Fibroblast of peridontal ligament (primary cell): ENCODE measurements around the gene IPPK.
A peak's percentile ranks its signal among the peaks of the same experiment; 100 is the strongest.

ENCODE experiments used
- DNase-seq: peaks from one replicate; pipeline ENCODE4 v3.0.0-alpha.2; 2010; ENCODE audit errors: extremely low read depth

IPPK gene

DNA sequence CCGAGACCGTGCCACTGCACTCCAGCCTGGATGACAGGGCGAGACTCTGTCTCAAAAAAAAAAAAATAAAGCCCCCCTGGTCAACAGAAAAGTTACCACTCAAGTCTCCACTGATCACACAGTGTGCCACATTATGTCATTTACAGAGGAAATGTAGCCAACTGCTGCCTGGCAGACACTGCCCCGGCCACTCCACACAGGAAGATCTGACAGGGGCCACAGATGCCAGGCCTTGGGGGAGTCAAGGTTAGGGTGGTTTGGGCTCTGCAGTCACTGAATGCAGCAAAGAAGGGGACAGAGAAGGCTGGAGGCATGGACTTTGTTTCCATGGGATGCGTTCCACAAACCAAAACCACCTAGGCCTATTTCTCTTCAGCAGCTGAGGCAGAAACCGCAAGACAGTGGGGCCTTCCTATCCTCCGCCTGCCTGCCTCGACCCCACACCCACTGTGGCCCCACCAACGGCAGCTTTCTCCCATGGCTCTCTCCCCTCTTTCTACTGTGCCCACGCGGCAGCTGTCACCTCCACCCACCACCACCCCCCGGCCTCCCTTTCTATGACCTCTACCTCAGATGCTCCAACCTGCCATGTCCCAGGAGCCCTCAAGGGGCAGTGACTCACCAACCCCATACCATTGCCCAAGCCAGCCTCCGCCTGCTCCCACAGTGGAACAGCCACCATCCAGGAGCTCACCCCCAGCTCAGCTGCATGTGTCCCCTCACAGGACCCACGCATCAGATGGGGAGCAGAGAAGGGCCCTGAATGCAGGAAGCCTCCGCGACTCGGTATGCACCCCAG lies 12.4 kb downstream of the IPPK start:
- DNase-seq, result no peak

- DNase-seq, result no peak
Measured at GRCh38 chr9:92656537-92656925, 13.4 kb downstream of the IPPK start.

GRCh38 chr9:92655896-92656536 lies 13.9 kb downstream of the IPPK start:
- DNase-seq, result no peak

- no peak for DNase-seq
Measured at GRCh38 chr9:92655366-92655765, 14.6 kb downstream of the IPPK start.

DNA sequence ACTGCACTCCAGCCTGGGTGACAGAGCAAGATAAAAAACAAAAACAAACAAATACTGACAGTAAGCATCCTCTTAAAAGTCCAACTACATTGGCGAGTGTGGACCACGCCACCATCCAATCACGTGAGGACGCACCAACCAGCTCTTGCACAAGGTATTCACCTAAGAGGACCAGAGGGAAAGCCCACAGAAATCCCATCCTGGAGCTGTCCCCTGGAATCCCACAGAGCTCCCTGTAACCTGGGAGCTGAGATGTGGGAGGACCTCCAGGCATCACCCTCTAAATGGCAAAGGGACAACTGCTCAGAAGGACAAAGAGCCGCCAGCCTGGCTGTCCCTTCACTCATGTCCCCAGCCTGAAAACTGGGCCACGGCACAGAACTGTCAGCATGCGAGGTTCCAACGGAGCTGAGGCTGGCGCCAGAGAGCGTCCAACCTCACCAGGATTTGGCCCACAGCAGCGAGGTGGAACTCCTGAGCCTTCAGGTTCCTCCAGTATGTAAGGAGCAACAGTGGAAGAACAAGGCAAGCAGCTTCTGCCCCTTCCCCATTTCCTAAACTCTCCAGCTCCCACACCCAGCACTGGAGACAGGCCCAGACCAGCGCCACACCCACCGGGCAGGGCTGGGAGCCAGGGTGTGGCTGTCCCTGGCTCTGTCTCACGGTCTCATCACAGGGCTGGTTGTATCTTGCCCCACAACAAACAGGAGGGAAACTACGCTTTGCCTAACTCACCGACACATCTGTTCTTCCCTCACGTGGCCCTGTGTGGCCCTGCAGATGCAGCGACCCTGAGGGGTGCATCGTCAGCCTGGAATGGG lies 15.2 kb downstream of the IPPK start:
- DNase-seq, result no peak

- no peak for DNase-seq
Measured at GRCh38 chr9:92652461-92652860, 17.5 kb downstream of the IPPK start.

DNA sequence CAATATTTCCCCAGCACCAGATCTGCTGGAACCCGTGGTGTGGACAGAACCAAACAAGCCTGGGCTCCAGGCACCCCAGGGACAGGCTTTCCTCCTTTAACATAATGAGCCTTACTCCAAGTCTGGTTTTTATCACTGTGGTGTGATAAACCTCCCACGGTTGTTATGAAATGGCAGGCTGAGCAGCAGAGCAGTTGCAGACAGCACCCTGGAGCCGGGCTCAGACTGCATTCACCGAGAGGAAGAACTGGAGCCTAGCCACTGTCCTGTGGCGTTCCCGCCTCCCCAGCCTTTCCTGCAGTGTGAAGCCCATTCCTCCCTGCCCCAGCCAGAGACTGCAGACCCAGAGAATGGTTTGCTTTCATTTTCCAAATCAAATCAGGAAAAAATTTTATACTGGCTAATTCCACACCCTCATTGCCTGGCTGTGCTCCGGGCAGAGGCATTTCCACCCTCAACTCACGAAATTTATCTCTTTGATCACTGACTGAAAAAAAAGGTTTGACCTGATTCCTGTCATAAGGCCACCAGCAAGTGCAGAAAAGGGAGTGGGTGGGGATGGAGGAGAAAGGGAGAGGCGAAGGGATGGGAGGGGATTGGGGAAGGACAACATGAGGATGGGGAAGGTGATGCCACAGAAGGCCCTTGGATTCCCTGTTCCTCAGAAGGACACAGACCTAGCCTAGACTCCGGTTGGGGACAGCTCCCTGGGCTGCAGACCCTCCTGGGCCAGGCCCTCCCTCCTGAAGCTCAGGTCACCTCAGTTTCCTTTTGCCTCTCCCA lies 18.9 kb downstream of the IPPK start:
- DNase-seq, result peak; percentile 60

DNA sequence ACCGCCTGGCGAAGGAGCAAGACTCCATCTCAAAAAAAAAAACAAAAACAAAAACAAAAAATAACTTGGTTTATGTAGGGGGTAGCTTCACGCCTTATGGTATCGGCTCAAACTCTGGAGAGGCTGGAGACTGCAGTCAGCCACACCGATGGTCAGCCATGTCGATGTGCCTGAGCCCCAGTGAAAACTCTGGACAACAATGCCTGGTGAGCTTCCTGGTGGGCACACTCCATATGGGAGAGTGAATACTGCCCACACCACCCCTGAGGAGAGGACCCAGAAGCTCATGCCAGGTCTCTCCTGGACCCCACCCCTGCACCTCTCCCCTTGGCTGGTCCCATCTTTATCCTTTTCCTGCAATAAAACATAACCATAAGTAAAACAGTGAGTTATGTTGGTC lies 19.6 kb downstream of the IPPK start:
- no peak for DNase-seq

- DNase-seq, result no peak
Measured at GRCh38 chr9:92649007-92649406, 20.9 kb downstream of the IPPK start.

- DNase-seq, result no peak
Measured at GRCh38 chr9:92648474-92648971, 21.4 kb downstream of the IPPK start.

DNA sequence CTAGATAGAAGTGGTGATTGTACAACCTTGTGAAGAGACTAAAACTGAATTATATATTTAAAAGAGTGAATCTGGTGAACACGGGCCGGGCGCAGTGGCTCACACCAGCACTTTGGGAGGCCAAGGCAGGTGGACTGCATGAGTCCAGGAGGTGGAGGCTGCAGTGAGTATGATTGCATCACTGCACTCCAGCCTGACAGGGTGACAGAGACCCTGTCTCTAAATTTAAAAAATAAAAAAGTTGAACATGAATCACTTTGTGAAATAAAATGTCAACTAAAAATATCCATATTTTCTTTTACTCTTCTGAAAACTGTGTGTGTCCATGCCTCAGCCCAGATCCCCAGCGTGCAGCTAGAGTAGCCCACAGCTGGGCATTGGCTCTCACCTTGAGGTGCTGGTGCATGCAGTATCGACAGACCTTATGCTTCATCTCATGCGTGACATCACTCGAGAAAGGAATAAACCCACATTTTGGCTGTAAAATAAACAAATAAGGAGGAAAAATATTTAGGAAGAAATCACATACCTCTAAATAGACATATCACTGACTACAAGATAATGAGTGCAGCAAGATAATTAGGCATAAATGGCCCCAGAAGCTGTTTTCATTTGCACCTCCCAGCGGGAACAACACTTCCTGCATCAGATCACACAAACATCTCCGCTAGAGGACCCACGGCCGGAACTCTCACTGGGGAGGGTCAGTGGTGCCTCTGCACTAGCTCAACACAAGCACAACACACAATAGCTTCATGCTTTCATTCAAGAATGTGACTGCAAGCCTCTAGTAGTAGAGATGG lies 22.1 kb downstream of the IPPK start:
- no peak for DNase-seq

- DNase-seq, result no peak
Measured at GRCh38 chr9:92645041-92645440, 24.9 kb downstream of the IPPK start.

GRCh38 chr9:92644278-92644677 lies 25.7 kb downstream of the IPPK start:
- DNase-seq, result no peak

DNA sequence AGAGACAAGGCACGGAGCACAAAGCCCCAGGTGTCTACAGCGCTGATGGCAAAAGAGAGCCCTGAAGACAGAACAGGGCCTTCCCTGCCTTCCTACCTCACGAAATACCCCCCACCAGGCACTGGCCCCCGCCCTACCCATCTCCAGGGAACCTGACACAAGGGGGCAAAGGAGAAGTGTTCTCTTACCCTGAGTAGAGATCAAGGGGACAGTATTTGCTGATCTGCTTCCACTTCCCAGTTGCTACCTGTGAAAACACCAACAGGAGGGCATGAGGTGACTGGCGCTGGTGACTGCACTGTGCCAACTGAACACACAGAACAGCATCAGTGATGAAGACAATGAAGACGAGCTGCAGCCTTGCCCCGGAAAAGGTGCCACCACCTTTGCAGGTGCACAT lies 27.4 kb downstream of the IPPK start:
- no peak for DNase-seq

DNA sequence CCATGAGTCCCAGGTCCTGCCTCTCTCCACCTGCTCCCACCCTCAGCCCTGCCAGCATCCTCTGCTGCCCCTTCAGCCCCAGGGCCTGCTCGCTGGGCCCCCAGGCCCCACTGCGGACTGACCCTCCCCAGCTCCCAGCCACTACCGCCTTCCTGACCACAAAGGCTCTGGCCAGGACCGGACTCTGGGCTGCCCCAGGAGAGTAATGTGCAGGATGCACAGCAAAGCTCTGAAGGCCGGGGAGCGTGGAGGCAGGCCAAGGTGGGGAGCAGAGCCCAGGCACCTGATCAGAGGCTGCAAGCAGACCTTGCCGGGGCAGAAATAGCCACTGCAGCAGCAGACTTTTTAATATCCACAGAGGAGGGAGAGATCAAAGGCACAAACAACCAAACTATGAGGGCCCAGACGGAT lies 27.9 kb downstream of the IPPK start:
- no peak for DNase-seq

- DNase-seq, result no peak
Measured at GRCh38 chr9:92641092-92641809, 28.7 kb downstream of the IPPK start.

DNA sequence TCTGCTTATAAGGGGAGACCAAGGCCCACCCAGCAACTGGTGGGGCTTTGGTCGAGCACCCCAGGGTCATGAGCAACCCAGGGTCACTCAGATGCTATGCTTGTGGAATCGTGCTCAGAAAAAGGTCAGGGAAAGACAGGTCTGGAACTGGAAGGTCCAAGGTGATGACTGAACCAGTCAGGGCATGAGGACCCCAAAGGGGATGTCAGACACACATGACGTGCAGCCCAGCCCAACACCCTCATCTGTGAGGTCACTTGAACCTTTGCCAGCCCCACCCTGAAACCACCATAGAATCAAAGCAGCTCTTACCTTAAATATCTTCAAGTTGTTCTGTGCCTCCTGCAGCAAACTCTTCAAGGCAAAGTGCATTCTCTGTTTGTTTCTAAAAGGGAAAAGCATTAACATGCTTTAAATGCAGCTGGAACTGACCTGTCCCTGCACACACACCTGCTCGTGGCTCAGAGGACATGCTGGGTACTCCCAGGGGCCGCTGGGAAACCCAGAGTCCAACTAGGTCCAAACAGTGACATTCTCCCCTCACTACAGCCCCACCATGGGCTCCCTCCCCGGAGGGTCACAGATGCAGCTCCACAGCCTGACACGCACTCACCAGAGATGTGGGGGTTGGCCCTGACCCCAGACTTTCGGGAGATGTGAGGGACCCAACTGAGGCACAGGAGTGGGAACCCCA lies 29.4 kb downstream of the IPPK start:
- no peak for DNase-seq

DNA sequence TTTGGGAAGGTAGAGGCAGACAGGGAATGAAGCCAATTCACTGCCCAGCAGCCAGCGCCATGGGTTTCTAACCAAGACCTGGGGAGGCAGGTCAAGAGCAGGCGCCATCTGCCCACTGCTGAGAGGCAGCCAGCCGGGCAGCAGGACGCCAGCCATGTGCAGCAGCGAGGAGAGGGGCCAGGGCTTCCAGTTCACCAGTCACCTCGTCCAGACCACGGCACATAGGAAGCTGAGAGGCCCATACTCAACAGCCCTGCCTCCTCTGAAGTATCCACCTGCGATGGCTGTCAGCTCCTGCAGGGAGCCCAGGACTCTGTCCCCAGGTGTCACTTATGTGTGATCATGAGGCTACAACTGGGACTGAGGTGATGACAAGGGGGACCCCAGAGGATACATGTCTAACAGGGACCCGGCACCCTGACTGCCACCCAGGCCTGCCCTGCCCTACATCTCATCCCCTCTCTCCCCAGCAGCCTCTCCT lies 30.1 kb downstream of the IPPK start:
- no peak for DNase-seq

DNA sequence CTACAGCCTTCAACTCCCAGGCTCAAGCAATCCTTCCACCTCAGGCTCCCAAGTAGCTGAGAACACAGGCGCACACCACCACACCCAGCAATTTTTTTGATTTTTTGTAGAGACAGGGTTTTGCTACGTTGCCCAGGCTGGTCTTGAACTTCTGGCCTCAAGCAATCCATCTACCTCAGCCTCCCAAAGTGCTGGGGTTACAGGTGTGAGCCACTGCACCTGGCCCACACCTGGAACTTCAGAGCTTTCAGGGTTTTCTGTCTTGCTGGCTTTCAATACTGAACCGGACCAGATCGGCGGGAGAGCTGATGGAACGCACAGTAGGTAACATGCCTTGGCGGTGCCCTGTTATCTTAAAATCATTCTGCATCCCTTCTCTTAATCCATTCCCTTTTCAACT lies 30.8 kb downstream of the IPPK start:
- DNase-seq, result no peak
